ENCODE results near the gene HEXIM2. TPM values are rescaled to one million over a fixed set of nuclear protein-coding genes. Genes with fewer than 3 reads are reported as not detected.
"Not testable (repeated sequence)": the region's sequence is repeated elsewhere in the genome, so short reads cannot be mapped to it uniquely, and the experiment has no call there.

HEXIM2 gene
- total RNA-seq, 2 experiments from 2014 or later, result 3.5 TPM

DNA sequence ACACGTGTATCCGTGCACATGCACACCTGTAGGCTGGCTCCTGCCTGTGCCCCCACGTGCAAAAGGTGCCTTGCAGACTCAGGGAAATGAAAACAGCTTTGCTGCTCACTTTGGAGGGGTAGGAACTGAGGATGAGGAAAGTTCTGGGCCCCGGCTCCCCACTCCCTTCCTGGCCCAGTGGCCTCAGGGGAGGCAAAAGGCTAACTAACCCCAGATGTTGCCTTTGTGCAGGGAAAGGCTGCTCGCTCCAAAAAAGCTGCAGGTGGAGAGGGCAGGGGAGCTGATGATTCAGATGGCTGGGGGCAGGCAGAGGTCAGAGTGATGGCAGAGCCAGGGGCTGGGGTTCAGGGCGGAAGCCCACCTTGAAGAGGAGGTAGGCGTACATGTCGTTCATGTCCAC is 41.7 kb upstream of the HEXIM2 start:
- peaks cover 6% of the 10 kb centered on the region for H3K27me3 Mint-ChIP-seq (ENCODE audit: low read depth)
- no peak for DNase-seq
- no peaks in the 10 kb centered on the region for H3K9me3 Mint-ChIP-seq
- no peaks in the 10 kb centered on the region for H3K36me3 Mint-ChIP-seq (ENCODE audit: low read depth)
- no peak overlapping the region for H3K4me3 Mint-ChIP-seq
- no peaks in the 10 kb centered on the region for H3K4me1 Mint-ChIP-seq (ENCODE audit: low read depth)
- intact Hi-C loops (cut with micrococcal nuclease), result no loop called here
- CTCF ChIA-PET, result interaction anchor here (1.1 to 1.2 kb wide), 2 partner anchors 16 to 71 kb away, joined by 3 to 5 read pairs; partner anchors contain the start of gene ACBD4
- H3K27ac Mint-ChIP-seq, result no peak overlapping the region

- no peaks in the 10 kb centered on the region for H3K4me1 Mint-ChIP-seq (ENCODE audit: low read depth)
- peaks cover 6% of the 10 kb centered on the region for H3K27me3 Mint-ChIP-seq (ENCODE audit: low read depth)
- intact Hi-C loops (cut with micrococcal nuclease), result no loop called here
- H3K27ac Mint-ChIP-seq, result no peak overlapping the region
- H3K36me3 Mint-ChIP-seq (ENCODE audit: low read depth), result no peaks in the 10 kb centered on the region
- no peaks in the 10 kb centered on the region for H3K9me3 Mint-ChIP-seq
- no peak overlapping the region for H3K4me3 Mint-ChIP-seq
- CTCF ChIA-PET, result interaction anchor here (1.2 kb wide), 1 partner anchor 15 kb away, joined by 5 read pairs; the partner anchor contains the start of gene ACBD4
- no peak for DNase-seq
These were observed 41.1 kb upstream of the HEXIM2 start for GRCh38 chr17:45120558-45120957.

GRCh38 chr17:45121055-45121454 is 40.6 kb upstream of the HEXIM2 start:
- no peaks in the 10 kb centered on the region for H3K9me3 Mint-ChIP-seq
- intact Hi-C loops (cut with micrococcal nuclease), result no loop called here
- peaks cover 6% of the 10 kb centered on the region for H3K27me3 Mint-ChIP-seq (ENCODE audit: low read depth)
- no peak overlapping the region for H3K4me3 Mint-ChIP-seq
- no peak for DNase-seq
- H3K4me1 Mint-ChIP-seq (ENCODE audit: low read depth), result no peaks in the 10 kb centered on the region
- H3K36me3 Mint-ChIP-seq (ENCODE audit: low read depth), result no peaks in the 10 kb centered on the region
- H3K27ac Mint-ChIP-seq, result no peak overlapping the region
- CTCF ChIA-PET, result interaction anchor here (1.1 kb wide), 1 partner anchor 78 kb away, joined by 4 read pairs; no protein-coding TSS in a partner anchor

DNA sequence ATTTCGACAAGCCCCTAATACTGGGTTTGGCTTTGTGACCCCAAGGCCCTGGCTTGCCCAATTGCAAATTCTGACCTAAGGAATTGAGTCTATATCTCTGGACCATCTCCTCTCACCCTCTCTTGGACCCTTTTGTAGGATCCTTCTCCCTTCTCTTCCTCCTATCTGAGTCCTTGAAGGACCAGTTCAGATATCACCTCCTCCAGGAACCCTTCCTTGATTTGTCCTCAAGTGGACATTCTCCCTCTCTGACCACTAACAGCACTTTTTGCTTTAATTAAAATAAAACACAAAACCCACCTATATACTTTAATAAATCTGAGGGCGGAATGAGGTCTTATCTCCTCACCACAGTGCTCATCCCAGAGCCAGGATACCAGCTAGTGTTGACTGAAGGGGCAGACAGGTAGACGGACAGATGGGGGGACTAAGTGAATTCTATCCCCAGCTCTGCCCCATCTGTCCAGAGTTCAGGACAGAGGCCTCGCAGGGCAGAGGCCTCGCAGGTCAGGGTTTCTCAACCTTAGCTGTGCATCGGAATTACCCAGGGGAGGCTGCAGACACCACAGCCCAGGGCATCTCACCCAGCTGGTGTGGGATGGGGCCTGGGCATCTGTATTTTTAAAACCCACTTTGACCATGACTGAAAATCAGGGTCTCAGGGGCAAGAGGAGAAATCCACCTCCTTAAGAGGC is 38.5 kb upstream of the HEXIM2 start:
- Mint-ChIP-seq H3K27ac (no peak overlapping the region), H3K9me3 (no peaks in the 10 kb centered on the region), H3K36me3 (ENCODE audit: low read depth) (no peaks in the 10 kb centered on the region), H3K4me1 (ENCODE audit: low read depth) (no peaks in the 10 kb centered on the region), H3K27me3 (ENCODE audit: low read depth) (peaks cover 6% of the 10 kb centered on the region), H3K4me3 (no peak overlapping the region)
- no peak for DNase-seq
- CTCF ChIA-PET, result no interaction called here
- intact Hi-C loops (cut with micrococcal nuclease), result no loop called here

GRCh38 chr17:45123930-45124796 is 37.5 kb upstream of the HEXIM2 start:
- no peak overlapping the region for H3K27ac Mint-ChIP-seq
- no peaks in the 10 kb centered on the region for H3K4me1 Mint-ChIP-seq (ENCODE audit: low read depth)
- no peak overlapping the region for H3K4me3 Mint-ChIP-seq
- H3K27me3 Mint-ChIP-seq (ENCODE audit: low read depth), result peaks cover 6% of the 10 kb centered on the region
- intact Hi-C loops (cut with micrococcal nuclease), result no loop called here
- H3K9me3 Mint-ChIP-seq, result no peaks in the 10 kb centered on the region
- no peak for DNase-seq
- no peaks in the 10 kb centered on the region for H3K36me3 Mint-ChIP-seq (ENCODE audit: low read depth)
- CTCF ChIA-PET, result no interaction called here

GRCh38 chr17:45124797-45125122 is 36.9 kb upstream of the HEXIM2 start:
- H3K4me1 Mint-ChIP-seq (ENCODE audit: low read depth); H3K27me3 Mint-ChIP-seq (ENCODE audit: low read depth); H3K4me3 Mint-ChIP-seq; CTCF ChIA-PET; H3K36me3 Mint-ChIP-seq (ENCODE audit: low read depth); intact Hi-C loops (cut with micrococcal nuclease); DNase-seq; H3K9me3 Mint-ChIP-seq; H3K27ac Mint-ChIP-seq: not testable (repeated sequence)

DNA sequence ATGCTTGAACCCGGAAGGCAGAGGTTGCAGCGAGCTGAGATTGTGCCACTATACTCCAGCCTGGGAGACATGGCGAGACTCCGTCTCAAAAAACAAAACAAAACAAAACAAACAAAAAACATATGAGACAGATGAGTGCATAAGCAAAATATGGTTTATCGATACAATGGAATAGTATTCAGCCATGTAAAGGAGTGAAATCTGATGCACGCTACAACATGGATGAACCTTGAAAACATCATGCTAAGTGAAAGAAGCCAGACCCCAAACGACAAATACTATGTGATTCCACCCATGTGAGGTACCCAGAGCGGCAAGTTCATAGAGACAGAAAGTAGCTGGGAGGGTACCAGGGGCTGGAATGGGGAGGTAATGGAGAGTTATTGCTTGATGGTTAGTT is 36.2 kb upstream of the HEXIM2 start:
- Mint-ChIP-seq H3K4me1 (ENCODE audit: low read depth) (no peaks in the 10 kb centered on the region), H3K4me3 (no peak overlapping the region), H3K9me3 (no peaks in the 10 kb centered on the region), H3K27ac (no peak overlapping the region), H3K36me3 (ENCODE audit: low read depth) (no peaks in the 10 kb centered on the region), H3K27me3 (ENCODE audit: low read depth) (peaks cover 6% of the 10 kb centered on the region)
- CTCF ChIA-PET, result no interaction called here
- intact Hi-C loops (cut with micrococcal nuclease), result no loop called here
- no peak for DNase-seq

DNA sequence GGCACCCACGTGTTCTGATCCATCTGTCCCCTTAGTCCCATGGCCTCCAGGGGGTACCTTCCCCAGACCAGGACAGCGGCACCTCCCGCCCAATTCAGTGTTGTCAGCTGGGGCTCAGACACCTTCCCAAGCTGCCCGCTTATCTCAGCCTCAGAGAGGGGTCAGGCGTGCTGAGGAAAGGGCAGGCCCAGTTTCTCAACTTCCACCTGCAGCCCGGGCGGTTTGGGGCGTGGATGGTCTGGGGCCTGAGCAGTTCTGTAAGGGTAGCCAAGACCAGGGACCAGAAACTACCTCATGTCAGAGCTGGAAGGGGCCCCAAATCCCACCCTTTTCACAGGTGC is 34.5 kb upstream of the HEXIM2 start:
- Mint-ChIP-seq H3K27me3 (ENCODE audit: low read depth) (peaks cover 4% of the 10 kb centered on the region), H3K4me3 (no peak overlapping the region), H3K9me3 (no peaks in the 10 kb centered on the region), H3K36me3 (ENCODE audit: low read depth) (no peaks in the 10 kb centered on the region), H3K27ac (no peak overlapping the region), H3K4me1 (ENCODE audit: low read depth) (no peaks in the 10 kb centered on the region)
- no peak for DNase-seq
- CTCF ChIA-PET, result no interaction called here
- intact Hi-C loops (cut with micrococcal nuclease), result no loop called here

- intact Hi-C loops (cut with micrococcal nuclease), result no loop called here
- DNase-seq, result no peak
- no peaks in the 10 kb centered on the region for H3K9me3 Mint-ChIP-seq
- CTCF ChIA-PET, result interaction anchor here (0.6 kb wide), 1 partner anchor 10 kb away, joined by 3 read pairs; no protein-coding TSS in a partner anchor
- no peaks in the 10 kb centered on the region for H3K36me3 Mint-ChIP-seq (ENCODE audit: low read depth)
- H3K4me3 Mint-ChIP-seq, result no peak overlapping the region
- no peaks in the 10 kb centered on the region for H3K4me1 Mint-ChIP-seq (ENCODE audit: low read depth)
- peaks cover 4% of the 10 kb centered on the region for H3K27me3 Mint-ChIP-seq (ENCODE audit: low read depth)
- no peak overlapping the region for H3K27ac Mint-ChIP-seq
These were observed 34.0 kb upstream of the HEXIM2 start for GRCh38 chr17:45127548-45128300.

GRCh38 chr17:45128331-45128730 is 33.3 kb upstream of the HEXIM2 start:
- Mint-ChIP-seq H3K4me3 (no peak overlapping the region), H3K9me3 (no peaks in the 10 kb centered on the region), H3K27ac (no peak overlapping the region), H3K36me3 (ENCODE audit: low read depth) (no peaks in the 10 kb centered on the region), H3K27me3 (ENCODE audit: low read depth) (peaks cover 4% of the 10 kb centered on the region), H3K4me1 (ENCODE audit: low read depth) (peaks cover 1% of the 10 kb centered on the region)
- DNase-seq, result no peak
- CTCF ChIA-PET, result interaction anchor here (0.6 kb wide), 1 partner anchor 10 kb away, joined by 3 read pairs; no protein-coding TSS in a partner anchor
- intact Hi-C loops (cut with micrococcal nuclease), result no loop called here

GRCh38 chr17:45128989-45129388 is 32.7 kb upstream of the HEXIM2 start:
- CTCF ChIA-PET, result interaction anchor here (1.2 kb wide), 1 partner anchor 69 kb away, joined by 3 read pairs; no protein-coding TSS in a partner anchor
- Mint-ChIP-seq H3K27ac (no peak overlapping the region), H3K27me3 (ENCODE audit: low read depth) (peaks cover 4% of the 10 kb centered on the region), H3K4me1 (ENCODE audit: low read depth) (peaks cover 5% of the 10 kb centered on the region), H3K4me3 (no peak overlapping the region), H3K36me3 (ENCODE audit: low read depth) (no peaks in the 10 kb centered on the region), H3K9me3 (no peaks in the 10 kb centered on the region)
- no peak for DNase-seq
- intact Hi-C loops (cut with micrococcal nuclease), result no loop called here

- intact Hi-C loops (cut with micrococcal nuclease), result no loop called here
- peaks cover 5% of the 10 kb centered on the region for H3K4me1 Mint-ChIP-seq (ENCODE audit: low read depth)
These were observed 32.2 kb upstream of the HEXIM2 start for GRCh38 chr17:45129426-45129939.

More at GRCh38 chr17:45129426-45129939, 32.2 kb upstream of the HEXIM2 start:
- Mint-ChIP-seq H3K4me3 (no peak overlapping the region), H3K9me3 (no peaks in the 10 kb centered on the region), H3K27ac (no peak overlapping the region), H3K36me3 (ENCODE audit: low read depth) (no peaks in the 10 kb centered on the region), H3K27me3 (ENCODE audit: low read depth) (peaks cover 4% of the 10 kb centered on the region)
- no peak for DNase-seq
- CTCF ChIA-PET, result interaction anchor here (0.5 to 1.2 kb wide), 2 partner anchors 11 to 68 kb away, joined by 3 to 4 read pairs; no protein-coding TSS in a partner anchor
